Gastrocnemius medialis (tissue), 4 donors: Measurements from ENCODE around the gene GNAQ. TPM values are rescaled to one million over a fixed set of nuclear protein-coding genes. Genes with fewer than 3 reads are reported as not detected.

Experiments used
- ATAC-seq, 2 donors: fragments of 150-250 bp; one replicate each; pipeline ENCODE4 v1.9.1; 2016
- DNase-seq, 2 donors: peaks; one replicate each; pipeline ENCODE4 v3.0.0-alpha.2; 2019
- H3K27ac ChIP-seq, 4 donors: fragments of 200-600 bp; sonication (generic); 1 replicate in 1 of 4; 2 replicates in 3 of 4; pipeline ENCODE4 v1.5.1; 2016 to 2018; ENCODE audit warnings: mild to moderate bottlenecking in 2 of 4, moderate library complexity in 1 of 4
- H3K27me3 ChIP-seq, 3 donors: fragments of 200-600 bp; sonication (generic) in 2 of 3; 1 replicate in 1 of 3; 2 replicates in 2 of 3; pipeline versions ENCODE4 v1.5.1 to v1.6.0; 2016 to 2019; ENCODE audit warnings: mild to moderate bottlenecking in 1 of 3, moderate library complexity in 1 of 3
- H3K36me3 ChIP-seq, 2 donors: fragments of 200-600 bp; sonication (generic) in 1 of 2; one replicate each; pipeline ENCODE4 v1.5.1; 2017 to 2018
- H3K4me1 ChIP-seq, 2 donors: fragments of 200-600 bp; sonication (generic) in 1 of 2; one replicate each; pipeline ENCODE4 v1.5.1; 2016 to 2017; ENCODE audit warnings: mild to moderate bottlenecking in 2 of 2
- H3K4me3 ChIP-seq, 4 donors: fragments of 200-600 bp; sonication (generic) in 3 of 4; 1 replicate in 1 of 4; 2 replicates in 3 of 4; pipeline ENCODE4 v1.5.1; 2016 to 2019; ENCODE audit warnings: mild to moderate bottlenecking in 2 of 4
- H3K9me3 ChIP-seq, 3 donors: fragments of 200-600 bp; sonication (generic) in 2 of 3; 1 replicate in 1 of 3; 2 replicates in 2 of 3; pipeline ENCODE4 v1.5.1; 2016 to 2019
- POLR2A ChIP-seq, 2 donors: fragments of 450-650 bp; IDR thresholded peaks; one replicate each; pipeline ENCODE4 v1.6.1; 2017; ENCODE audit warnings: antibody characterized with exemption in 2 of 2, mild to moderate bottlenecking in 2 of 2, moderate library complexity in 2 of 2
- in situ Hi-C, 4 donors: fragments of 200-750 bp; cut with MboI; loops; one replicate each; pipeline versions ENCODE4 v1.15.0 to v1.8.0; 2017; ENCODE audit warnings: low sequenced_read_pairs in 4 of 4
- intact Hi-C: fragments of 100-400 bp; cut with DNase I; formaldehyde crosslinking; loops from one replicate; pipeline ENCODE4 v1.15.1; 2023; ENCODE audit warnings: low total_unique reads
- total RNA-seq, 4 donors: library from RNA; depleted of rRNA; stranded (reverse); fragments of >200 nt; gene quantifications; one replicate each; pipeline versions ENCODE4 v1.1.0 to v1.2.3, GENCODE V29; 2016
- TF ChIP-seq, protein P1 (sequence below), 5 experiments: fragments of 450-650 bp in 3 of 5; fragments of 200-600 bp in 2 of 5; sonication (generic) in 2 of 5; IDR thresholded peaks in 4 of 5; conservative IDR thresholded peaks in 1 of 5; 1 replicate in 4 of 5; 2 replicates in 1 of 5; pipeline ENCODE4 v1.5.1; 2016 to 2019; ENCODE audit warnings: antibody characterized with exemption in 5 of 5, mild to moderate bottlenecking in 3 of 5, moderate library complexity in 3 of 5

Gene GNAQ
- total RNA-seq, 4 donors from 2014 or later, result 11.3 to 25.9 (median 18.7) TPM

DNA sequence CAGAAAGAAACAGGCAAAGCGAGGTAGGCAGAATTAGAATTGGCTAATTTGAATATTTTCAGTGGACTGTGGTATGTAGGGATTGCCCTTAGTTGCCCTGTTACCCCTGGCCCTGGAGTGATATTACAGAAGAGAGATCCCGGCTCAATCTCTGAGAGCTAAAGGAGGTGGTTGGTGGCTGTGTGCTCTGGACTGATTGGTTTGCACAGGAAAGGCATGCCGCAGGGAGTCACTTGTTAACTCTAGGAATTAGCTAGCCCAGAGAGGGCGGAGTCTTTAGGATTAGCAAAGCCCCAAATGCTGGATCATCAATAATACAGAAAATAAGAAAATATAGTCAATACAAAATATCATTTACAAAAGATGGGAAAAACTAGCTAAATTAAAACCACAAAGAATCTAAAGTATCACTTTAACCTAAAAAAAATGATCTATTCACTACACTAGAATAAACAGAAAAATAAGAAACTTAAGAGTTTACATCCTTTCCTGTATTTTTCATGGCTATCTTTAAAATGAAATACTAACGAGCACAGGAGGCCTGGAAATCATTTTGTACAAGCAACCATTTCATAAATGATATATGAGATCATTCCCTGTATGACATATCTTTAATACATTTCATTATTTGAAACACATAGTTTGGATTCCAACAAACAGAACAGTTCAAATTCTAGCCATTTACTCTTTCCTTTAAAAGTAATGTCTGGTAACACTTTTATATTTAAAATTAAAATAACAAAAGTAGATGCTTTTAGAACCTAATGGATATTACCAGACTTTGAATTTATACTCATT is 71.1 kb downstream of the GNAQ start:
- Histone ChIP-seq H3K36me3 (no peaks in the 10 kb centered on the region), H3K27me3 (no peaks in the 10 kb centered on the region), H3K4me1 (peaks cover 4 to 13% of the 10 kb centered on the region in 2 donors), H3K4me3 (no peak overlapping the region), H3K9me3 (no peaks in the 10 kb centered on the region), H3K27ac (peak overlapping the region in 1 of 4 donors; percentile 27)
- no peak for DNase-seq
- no peak for ATAC-seq
- TF ChIP-seq, protein P1, sequence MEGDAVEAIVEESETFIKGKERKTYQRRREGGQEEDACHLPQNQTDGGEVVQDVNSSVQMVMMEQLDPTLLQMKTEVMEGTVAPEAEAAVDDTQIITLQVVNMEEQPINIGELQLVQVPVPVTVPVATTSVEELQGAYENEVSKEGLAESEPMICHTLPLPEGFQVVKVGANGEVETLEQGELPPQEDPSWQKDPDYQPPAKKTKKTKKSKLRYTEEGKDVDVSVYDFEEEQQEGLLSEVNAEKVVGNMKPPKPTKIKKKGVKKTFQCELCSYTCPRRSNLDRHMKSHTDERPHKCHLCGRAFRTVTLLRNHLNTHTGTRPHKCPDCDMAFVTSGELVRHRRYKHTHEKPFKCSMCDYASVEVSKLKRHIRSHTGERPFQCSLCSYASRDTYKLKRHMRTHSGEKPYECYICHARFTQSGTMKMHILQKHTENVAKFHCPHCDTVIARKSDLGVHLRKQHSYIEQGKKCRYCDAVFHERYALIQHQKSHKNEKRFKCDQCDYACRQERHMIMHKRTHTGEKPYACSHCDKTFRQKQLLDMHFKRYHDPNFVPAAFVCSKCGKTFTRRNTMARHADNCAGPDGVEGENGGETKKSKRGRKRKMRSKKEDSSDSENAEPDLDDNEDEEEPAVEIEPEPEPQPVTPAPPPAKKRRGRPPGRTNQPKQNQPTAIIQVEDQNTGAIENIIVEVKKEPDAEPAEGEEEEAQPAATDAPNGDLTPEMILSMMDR (IDR thresholded peaks at IDR 0.05 in 4 of 5, conservative IDR thresholded peaks at IDR 0.05 in 1 of 5), result no peak
- no peak for TF ChIP-seq POLR2A (IDR thresholded peaks at IDR 0.05)
- in situ Hi-C loops (no loop called here), intact Hi-C loops (no loop called here)

DNA sequence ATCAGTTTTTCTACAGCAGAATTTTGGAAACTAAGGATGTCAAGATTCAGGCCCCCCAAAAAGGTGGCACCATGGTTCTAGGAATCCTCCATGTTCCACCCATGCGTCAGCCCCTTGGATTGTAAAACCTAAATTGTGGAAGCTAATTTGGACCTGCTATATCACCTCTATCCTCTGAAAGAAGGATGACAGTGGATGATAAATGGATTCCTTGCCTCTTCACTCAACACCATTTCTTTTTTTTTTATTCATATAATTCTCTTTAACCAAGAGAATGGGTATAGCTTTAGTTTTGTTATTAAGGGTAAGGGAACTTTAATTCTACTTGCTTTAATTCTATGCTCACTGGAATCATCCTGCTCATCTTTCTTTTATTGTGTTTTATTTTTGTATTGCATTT is 71.8 kb downstream of the GNAQ start:
- intact Hi-C loops (no loop called here), in situ Hi-C loops (no loop called here)
- TF ChIP-seq, protein P1 (IDR thresholded peaks at IDR 0.05 in 4 of 5, conservative IDR thresholded peaks at IDR 0.05 in 1 of 5), result no peak
- no peak for TF ChIP-seq POLR2A (IDR thresholded peaks at IDR 0.05)
- H3K4me1 ChIP-seq, result peaks cover 4 to 13% of the 10 kb centered on the region in 2 donors
- no peaks in the 10 kb centered on the region for H3K27me3 ChIP-seq
- DNase-seq, result no peak
- ATAC-seq, result no peak
- H3K4me3 ChIP-seq, result no peak overlapping the region
- H3K9me3 ChIP-seq, result no peaks in the 10 kb centered on the region
- H3K27ac ChIP-seq, result no peak overlapping the region
- H3K36me3 ChIP-seq, result no peaks in the 10 kb centered on the region

DNA sequence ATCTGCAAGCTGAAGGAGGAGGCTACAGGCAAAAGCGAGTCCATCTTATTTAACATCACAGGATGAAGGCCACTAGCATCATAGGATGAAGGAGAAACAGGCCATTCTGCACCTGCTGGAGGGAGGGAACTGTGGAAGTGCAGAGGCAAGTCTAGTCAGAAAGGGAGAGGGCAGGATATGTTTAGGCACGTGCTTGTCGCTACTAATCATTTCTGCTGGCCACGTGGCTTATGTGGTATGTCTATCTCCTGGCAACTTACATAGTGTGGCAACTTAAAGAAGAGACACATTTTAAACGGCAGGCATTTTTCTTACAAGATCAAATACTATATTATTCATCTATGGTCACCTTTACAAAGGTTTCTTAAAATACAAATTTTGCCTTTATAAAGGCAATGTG is 74.0 kb downstream of the GNAQ start:
- in situ Hi-C loops, result no loop called here
- Histone ChIP-seq H3K27ac (no peak overlapping the region), H3K27me3 (no peaks in the 10 kb centered on the region), H3K4me3 (no peak overlapping the region), H3K36me3 (no peaks in the 10 kb centered on the region), H3K9me3 (no peaks in the 10 kb centered on the region), H3K4me1 (peaks cover 12 to 32% of the 10 kb centered on the region in 2 donors)
- ATAC-seq, result no peak
- TF ChIP-seq, protein P1 (IDR thresholded peaks at IDR 0.05 in 4 of 5, conservative IDR thresholded peaks at IDR 0.05 in 1 of 5), result no peak
- no peak for TF ChIP-seq POLR2A (IDR thresholded peaks at IDR 0.05)
- intact Hi-C loops, result no loop called here
- DNase-seq, result no peak

DNA sequence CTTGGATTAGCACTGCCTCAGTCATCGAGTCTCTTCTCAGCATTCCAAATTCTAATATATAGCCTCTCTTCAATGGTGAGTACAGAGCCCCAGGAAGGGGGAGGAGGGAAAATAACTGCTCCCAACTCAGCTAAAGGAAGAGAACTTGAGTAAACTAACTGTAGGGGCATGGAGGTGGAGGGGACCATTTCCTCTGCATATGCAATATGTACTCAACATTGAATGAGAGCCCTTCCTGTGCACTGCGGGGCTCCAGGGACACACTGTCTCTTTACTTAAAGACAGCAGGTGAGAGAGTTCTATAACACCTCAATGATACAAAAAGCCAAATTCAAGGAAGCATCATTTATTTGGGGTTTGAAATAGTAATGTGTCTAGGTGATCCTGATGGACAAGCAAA is 75.1 kb downstream of the GNAQ start:
- intact Hi-C loops, result no loop called here
- Histone ChIP-seq H3K4me1 (peaks cover 23 to 35% of the 10 kb centered on the region in 2 donors), H3K27ac (no peak overlapping the region), H3K4me3 (no peak overlapping the region), H3K27me3 (no peaks in the 10 kb centered on the region), H3K36me3 (no peaks in the 10 kb centered on the region), H3K9me3 (no peaks in the 10 kb centered on the region)
- in situ Hi-C loops, result no loop called here
- TF ChIP-seq, protein P1 (IDR thresholded peaks at IDR 0.05 in 4 of 5, conservative IDR thresholded peaks at IDR 0.05 in 1 of 5), result no peak
- no peak for TF ChIP-seq POLR2A (IDR thresholded peaks at IDR 0.05)
- ATAC-seq, result no peak
- DNase-seq, result no peak
